ENCODE results near the gene BPIFB3.

Gene BPIFB3

DNA sequence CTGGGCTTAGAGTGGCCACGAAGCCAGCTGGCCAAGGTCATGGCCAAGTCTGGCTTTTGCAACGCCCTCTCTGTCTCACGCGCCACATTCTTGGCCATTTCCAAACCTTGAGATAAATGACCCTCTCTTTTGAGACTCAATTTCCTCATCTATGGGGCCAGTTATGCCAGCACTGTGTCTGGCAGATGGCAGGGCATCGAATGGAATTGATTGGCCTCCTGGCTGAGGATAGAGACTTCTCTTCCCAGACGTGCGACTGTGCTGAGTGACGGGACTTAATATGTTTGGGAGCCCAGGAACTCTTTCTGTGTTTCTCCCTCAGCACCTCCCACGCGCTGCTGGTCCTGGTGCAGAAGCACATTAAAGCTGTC, 38.6 kb upstream of the BPIFB3 start:
- in situ Hi-C loops (cut with MboI; ENCODE audit: low sequenced_read_pairs): loop anchor here (10.0 to 25.0 kb wide), 2 partner anchors 110 to 228 kb away; no protein-coding TSS in a partner anchor

DNA sequence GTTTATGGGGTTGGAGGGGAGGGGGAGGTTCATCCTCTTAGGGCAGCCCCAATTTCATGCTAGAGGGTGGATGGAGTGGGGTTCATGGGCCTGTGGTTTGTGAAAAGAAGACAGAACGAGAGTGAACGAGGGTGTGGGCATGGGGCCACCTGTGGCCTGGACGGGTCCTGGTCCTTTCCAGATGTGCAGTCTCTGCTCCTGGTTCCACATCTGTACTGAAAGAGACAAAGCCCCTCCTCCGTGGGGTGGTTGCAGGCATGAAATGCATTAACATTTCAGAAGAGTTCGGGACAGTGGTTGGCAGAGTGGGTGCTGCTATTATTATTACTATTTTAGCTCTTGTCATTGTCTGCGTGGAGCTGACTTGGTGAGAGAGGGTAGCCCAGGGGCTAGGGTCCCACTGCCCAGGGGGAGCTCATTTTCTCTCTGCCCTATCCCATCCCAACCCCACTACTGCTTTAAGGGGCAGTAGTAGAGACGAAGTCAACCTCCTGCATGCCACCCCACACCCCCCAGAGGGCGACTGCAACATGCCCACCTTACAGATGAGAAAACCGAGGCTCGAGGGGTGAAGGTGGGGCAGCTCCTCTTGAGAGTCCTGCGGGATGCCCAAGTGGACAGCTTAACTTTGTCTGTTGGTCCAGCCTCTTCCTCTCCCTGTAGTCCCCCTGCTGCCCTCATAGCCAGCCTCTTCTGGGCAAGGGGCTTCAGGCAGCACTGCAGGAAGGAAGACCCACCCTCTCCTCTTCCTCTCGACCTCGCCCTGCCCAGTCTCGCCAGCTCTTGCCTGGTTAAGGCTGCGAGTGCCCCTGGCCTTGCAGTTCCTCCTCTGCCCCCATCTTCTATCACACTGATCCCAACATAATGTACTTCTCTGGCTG, 37.8 kb upstream of the BPIFB3 start:
- in situ Hi-C loops (cut with MboI; ENCODE audit: low sequenced_read_pairs): loop anchor here (10.0 to 25.0 kb wide), 2 partner anchors 111 to 229 kb away; no protein-coding TSS in a partner anchor

DNA sequence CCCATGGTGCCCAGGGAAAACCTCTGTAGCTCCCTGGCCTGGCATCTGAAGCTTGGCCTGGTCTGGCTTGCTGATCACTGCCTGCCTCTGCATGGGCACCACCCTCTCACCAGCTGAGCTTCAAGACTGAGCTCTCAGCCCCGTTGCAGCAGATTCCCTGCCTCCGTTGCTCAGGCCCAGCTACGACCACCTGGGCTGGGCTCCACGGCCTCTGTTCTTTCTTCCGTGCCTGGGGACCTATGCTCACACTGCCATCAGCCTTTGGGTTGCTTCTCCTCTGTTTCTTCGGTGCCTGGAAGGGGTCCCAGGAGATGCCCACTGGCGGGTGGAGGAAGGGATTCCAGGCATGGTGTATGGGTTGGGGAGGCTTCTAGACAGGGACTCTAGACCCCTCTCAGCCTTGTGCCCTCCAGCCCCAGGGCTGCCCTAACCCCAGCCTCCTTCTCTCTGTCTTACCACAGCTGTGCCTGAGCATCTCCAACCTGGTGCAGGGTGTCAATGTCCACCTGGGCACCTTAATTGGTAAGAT, 37.1 kb upstream of the BPIFB3 start:
- in situ Hi-C loops (cut with MboI; ENCODE audit: low sequenced_read_pairs): loop anchor here (10.0 to 25.0 kb wide), 2 partner anchors 112 to 229 kb away; no protein-coding TSS in a partner anchor

DNA sequence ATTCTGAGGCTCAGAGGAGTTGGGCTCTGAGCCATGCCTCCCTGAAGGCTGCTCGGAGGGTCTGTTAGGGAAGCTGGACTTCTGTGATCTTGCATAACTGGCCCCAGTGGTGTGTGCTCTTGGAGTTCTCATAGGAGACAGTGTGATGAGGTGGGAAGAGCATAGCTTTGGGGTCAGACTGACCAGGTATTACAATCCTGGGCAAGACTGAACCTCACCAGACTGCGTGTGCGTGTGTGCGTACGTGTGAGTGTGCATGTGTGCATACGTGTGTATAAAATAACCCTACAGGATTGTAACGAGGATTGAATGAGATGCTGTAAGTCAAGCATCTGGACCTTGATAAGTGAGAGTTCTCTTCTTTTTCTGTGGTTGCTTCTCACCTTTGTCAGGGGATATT, 36.2 kb upstream of the BPIFB3 start:
- in situ Hi-C loops (cut with MboI; ENCODE audit: low sequenced_read_pairs): loop anchor here (10.0 to 25.0 kb wide), 2 partner anchors 113 to 230 kb away; no protein-coding TSS in a partner anchor

DNA sequence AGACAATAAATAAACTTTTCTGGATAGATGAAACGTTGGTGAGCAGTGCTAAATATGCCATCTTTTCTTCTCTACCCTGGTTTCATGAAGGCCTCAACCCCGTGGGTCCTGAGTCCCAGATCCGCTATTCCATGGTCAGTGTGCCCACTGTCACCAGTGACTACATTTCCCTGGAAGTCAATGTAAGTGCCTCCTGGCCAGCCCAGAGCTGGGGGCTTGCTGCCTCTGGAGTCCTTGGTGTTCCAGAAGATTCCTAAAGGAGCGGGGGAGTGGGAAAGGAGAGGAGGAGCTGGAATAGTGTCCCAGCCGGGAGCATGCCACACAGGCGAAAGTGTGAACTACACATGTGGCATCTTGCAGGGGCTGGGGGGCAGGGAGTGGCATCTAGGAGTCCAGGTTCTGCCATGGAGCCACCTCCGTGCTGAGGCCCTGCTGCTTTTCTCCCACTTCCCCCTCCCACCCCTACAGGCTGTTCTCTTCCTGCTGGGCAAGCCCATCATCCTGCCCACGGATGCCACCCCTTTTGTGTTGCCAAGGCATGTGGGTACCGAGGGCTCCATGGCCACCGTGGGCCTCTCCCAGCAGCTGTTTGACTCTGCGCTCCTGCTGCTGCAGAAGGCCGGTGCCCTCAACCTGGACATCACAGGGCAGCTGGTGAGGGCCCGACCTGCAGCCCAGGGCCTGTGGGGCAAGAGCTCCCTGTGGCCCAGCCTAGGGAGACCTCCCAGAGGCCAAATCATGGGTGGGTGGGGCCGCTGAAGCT, 35.4 kb upstream of the BPIFB3 start:
- in situ Hi-C loops (cut with MboI; ENCODE audit: low sequenced_read_pairs): loop anchor here (10.0 to 25.0 kb wide), 2 partner anchors 114 to 231 kb away; no protein-coding TSS in a partner anchor

DNA sequence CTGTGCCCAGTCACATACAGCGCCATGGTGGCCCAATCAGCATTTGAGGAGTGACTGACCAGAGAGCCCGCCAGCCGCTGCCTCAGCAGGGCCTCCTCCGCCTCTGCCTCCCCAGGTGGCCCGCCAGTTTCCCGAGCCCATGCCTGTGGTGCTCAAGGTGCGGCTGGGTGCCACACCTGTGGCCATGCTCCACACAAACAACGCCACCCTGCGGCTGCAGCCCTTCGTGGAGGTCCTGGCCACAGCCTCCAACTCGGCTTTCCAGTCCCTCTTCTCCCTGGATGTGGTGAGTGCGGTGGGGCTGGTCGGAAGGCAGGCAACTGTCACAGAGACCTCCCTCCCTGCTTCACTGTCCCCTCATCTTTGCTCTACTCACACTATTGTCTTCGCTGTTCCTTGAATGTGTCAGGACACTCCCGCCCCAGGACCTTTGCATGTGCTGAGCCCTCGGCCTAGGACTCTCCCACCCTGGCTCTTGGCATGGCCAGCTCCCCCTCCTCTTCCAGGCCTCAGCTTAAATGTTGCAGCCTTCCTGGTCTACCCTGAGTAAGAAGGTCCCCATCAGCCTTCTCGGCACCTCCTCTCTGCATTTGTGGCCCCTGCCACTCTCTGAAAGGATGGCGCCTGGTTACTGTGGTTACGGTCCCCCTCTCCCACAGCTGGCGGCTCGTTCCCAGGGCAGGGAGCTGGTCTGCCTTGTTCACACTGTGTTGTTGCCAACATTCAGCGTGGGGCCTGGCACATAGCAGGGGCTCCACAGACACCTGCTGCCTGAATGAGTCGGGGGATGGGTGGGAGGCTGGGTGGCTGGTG, 34.0 kb upstream of the BPIFB3 start:
- in situ Hi-C loops (cut with MboI; ENCODE audit: low sequenced_read_pairs): loop anchor here (10.0 to 25.0 kb wide), 2 partner anchors 115 to 232 kb away; no protein-coding TSS in a partner anchor

DNA sequence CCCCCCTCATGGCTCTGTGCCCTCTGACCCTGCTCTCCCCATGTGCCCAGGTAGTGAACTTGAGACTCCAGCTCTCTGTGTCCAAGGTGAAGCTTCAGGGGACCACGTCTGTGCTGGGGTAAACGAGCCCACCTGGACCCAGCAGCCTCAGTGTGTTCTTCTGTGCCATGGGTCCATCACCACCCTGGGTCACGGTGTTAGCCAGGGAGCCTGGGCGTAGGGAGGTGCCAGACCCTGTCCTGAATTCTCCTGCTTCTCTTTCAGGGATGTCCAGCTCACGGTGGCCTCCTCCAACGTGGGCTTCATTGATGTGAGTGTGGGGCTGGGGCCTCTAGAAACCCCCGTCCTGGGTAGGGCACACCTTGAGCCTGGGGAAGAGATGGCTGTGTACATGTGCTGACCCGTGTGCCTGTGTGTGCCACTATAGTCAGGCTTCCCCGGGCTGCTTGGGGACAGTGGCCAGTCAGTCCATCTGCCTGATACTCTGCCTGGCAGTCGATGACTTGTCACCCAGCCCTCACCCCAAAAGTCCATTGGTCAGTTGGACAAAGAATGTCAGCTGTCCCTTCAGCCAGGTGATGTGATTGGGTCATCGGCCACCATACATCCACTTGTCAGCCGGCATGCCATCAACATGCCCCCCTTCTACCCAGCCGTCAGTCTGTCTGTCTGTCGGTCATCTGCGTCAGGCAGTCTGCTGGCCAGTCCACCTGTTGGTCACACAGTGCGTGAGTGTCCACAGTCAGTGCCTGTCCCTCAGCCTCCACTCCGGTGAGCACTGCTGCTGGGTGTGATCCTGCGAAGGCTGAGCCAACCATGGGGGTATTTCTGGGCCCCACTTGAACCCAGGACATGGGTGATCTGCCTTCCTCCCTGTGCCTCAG, 33.2 kb upstream of the BPIFB3 start:
- in situ Hi-C loops (cut with MboI; ENCODE audit: low sequenced_read_pairs): loop anchor here (25.0 kb wide), 1 partner anchor 233 kb away; no protein-coding TSS in a partner anchor

DNA sequence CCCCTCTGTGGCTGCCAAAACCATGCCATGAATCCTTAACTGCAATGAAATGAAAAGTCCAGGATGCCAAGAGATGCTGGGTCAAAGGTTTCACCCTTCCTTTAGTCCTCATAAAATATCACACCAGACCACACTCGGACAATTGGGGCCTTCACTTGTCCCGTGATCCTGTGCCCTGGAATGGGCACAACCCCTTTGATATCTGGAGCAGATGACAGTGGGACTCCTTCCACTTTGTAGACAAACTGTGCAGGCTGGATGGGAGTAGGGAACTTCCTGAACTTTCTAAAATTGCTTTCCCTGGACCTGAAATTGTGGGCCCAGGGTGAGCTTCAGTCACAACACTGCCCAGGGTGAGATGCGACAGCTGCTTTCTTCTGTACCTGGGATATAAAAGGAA, 31.8 kb upstream of the BPIFB3 start:
- in situ Hi-C loops (cut with MboI; ENCODE audit: low sequenced_read_pairs): loop anchor here (25.0 kb wide), 1 partner anchor 235 kb away; no protein-coding TSS in a partner anchor

DNA sequence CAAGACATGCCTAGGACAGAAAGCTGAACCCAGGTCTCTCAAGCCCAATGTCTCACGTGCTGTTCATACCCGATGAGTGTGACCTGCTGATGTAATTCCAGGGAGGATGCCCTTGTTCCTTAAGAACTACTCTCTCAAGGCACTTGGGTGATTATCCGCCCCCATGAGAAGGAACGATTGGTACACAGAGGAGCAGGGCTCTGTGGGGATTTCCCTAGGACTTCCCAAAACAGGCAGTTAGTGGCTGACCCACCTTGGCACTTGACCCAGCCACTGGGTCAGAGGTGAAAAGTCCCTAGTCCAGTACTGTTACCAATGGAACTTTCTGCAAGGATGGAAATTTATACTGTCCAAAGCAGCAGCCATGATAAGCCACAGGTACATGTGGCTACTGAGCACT, 31.4 kb upstream of the BPIFB3 start:
- in situ Hi-C loops (cut with MboI; ENCODE audit: low sequenced_read_pairs): loop anchor here (25.0 kb wide), 1 partner anchor 235 kb away; no protein-coding TSS in a partner anchor

DNA sequence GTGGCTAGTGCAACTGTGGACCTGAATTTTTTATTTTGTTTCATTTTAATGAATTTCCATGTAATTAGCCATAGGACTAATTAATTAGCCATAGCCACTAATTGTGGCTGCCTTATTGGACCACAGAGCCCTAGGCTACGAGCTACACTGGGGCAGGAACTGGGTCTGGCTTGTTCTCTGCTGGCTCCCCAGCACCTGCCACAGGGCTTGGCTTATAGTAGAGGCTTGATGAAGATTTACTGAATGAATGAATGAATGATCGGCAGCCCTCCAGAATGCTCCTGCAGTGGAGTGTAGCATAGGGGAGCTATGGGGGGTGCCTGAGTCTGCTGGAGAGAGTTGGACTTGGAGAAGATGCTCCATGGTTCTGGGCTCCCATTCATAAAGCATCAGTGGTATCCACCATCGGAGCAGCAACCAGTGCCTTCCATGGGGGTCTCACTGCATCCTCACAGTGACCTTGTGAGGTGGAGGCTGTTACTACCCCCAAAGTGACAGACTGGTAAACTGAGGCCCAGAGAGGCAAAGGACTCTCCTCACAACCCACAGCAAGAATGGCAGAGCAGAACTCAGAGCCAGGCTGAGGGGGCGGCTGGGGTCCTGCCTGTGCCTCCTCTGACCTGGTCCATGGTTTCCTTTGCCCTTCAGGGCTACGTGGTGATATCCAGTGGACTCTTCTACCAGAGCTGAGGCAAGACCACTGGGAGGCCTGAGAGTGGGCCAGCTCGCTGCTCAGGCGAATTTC, 30.8 kb upstream of the BPIFB3 start:
- in situ Hi-C loops (cut with MboI; ENCODE audit: low sequenced_read_pairs): loop anchor here (25.0 kb wide), 1 partner anchor 236 kb away; no protein-coding TSS in a partner anchor

DNA sequence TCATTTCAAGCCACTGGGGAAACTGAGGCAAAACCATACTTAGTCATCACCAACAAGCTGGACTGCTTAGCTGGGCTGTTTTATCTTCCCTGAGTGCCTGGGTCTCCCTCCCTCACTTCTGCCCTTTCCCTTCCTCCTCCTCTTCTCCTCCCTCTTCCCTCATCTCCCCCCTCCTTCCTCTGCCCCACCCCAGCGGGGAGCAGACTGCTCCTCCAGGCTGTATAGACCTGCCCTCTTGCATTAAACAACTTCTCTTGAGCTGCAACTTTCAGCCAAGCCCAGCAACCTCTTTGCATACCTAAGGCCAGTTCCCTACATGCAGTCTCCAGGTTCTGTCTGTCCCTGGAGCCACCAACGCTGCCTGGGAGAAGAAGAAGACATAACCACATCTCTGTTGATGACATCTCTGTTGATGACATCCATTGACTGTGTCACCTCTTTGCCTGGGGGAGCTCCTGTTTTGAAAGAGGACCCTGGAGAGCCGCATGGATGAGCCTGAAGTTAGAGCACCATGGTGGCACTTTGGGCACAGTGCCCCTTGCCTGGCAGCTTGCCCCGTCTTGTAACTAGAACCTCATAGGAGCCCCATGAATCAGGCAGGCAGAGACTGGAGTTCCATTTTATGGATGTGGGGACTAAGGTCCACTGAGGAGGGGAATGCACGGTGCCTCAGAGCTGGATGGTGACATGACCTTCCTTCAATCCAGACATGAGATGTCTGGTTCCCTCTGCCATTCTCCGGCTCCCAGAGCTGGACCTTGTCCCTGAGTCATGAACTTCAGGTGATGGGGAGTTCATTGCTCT, 30.1 kb upstream of the BPIFB3 start:
- in situ Hi-C loops (cut with MboI; ENCODE audit: low sequenced_read_pairs): loop anchor here (25.0 kb wide), 1 partner anchor 236 kb away; no protein-coding TSS in a partner anchor

DNA sequence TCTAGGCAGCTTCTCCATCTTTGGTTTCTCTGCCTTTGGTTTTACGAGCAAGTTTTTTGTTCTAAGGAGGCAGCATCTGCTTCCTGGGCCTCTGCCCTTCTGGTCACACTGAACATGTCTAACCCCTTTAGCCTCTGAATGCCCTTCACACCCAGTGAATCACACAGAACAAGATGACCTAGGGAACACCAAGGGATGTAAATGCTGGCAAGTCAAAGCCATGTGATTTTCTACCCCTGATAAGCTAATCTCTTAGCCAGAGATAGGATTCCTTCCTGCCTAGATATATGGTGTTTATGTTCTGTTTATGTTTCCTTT, 29.5 kb upstream of the BPIFB3 start:
- in situ Hi-C loops (cut with MboI; ENCODE audit: low sequenced_read_pairs): loop anchor here (25.0 kb wide), 1 partner anchor 237 kb away; no protein-coding TSS in a partner anchor

DNA sequence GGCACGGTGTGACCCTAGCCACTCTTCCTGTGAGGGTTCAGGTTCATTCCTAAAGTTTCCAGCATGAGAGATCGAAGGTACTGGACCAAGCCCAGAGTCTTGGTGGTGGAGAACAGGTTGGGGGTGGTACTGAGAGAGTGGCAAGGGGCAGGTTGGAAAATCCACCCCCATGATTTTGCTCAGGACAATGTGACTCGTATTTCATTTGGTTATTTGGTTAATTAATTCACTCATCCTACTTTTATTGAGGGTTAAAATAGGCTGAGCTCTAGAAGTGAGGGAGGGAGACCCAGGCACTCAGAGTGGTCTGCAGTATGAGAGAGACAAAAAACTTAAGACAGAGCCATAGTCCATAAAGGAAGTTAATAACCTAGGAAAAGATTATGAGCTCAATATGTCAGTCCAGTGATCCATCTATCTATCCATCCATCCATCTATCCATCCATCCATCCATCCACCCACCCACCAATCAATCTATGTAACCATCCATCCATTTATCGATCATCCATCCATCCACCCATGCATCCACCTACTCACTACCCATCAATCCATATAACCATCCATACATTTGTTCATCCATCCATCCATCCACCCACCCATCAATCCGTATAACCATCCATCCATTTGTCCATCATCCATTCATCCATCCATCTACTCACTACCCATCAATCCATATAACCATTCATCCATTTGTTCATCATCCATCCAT, 28.9 kb upstream of the BPIFB3 start:
- in situ Hi-C loops (cut with MboI; ENCODE audit: low sequenced_read_pairs): loop anchor here (25.0 kb wide), 1 partner anchor 237 kb away; no protein-coding TSS in a partner anchor

DNA sequence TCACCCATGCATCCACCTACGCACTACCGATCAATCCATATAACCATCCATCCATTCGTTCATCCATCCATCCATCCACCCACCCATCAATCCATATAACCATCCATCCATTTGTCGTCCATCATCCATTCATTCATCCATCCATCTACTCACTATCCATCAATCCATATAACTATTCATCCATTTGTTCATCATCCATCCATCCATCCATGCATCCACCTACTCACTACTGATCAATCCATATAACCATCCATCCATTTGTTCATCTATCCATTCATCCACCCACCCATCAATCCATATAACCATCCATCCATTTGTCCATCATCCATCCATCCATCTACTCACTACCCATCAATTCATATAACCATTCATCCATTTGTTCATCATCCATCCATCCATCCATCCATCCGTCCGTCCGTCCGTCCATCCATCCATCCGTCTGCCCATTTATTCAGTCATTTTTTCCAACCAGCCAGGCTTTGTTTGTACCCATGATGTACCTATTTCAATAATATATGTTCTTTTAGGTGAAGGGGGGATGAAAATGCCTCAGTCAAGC, 28.3 kb upstream of the BPIFB3 start:
- in situ Hi-C loops (cut with MboI; ENCODE audit: low sequenced_read_pairs): no loop called here

DNA sequence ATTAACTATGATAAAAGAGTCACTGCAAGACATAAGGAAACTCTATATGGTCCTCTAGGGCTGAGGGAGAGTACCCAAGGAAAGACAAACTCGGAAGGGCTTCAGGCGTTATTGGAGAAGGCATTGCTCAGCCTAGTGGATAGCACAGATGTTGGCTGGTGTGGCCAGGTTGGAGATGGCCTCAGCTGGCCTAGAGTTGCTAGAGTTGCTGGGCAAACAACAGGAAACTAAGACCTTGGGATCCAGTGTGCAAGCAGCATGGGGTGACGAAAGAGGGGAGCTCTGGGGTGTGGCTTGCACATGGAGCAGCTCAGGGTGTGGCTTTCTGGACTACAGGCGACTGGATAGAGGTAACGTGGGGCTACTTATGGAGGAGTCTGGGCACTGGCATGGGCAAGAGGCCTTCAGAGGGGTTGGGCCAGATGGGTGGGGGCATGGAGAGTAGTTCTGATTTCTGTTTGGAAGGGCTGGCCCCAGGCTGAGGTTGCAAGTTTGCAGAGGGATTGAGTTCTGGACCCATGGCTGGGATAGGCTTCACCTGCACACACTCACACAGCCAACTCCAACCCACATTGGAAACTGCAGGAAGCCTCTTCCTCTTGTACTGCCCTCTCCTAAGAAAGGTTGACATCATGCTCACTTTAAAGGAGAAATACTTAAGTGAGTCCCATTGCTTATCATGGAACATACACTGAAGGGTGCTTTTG, 27.5 kb upstream of the BPIFB3 start:
- in situ Hi-C loops (cut with MboI; ENCODE audit: low sequenced_read_pairs): no loop called here
